K562 (cell line): Measurements from ENCODE around the gene TLX3. TPM values are rescaled to one million over a fixed set of nuclear protein-coding genes. Genes with fewer than 3 reads are reported as not detected.

Experiments used
- ATAC-seq: fragments of 200-7000 bp; cut with Tn5 transposase; 3 replicates; pipeline ENCODE4 v1.9.1; 2020; ENCODE audit warnings: moderate library complexity
- BruUV-seq: library from RNA; stranded (reverse); fragments of 400-500 nt; replicated peaks from 2 replicates; lab custom pipeline; 2021; lab: Mats Ljungman, UMichigan
- CTCF ChIA-PET: fragments of 300-600 bp; formaldehyde crosslinking; extraction: SDS; loops from one replicate; lab custom pipeline; 2021; ENCODE audit warnings: low intra/inter-chr PET ratio; lab: Yijun Ruan, JAX
- POLR2A ChIA-PET: fragments of 300-600, 350-650 bp; sonication (Branson Sonifier 250); formaldehyde crosslinking; extraction: SDS; loops from one replicate; lab custom pipeline; 2021; ENCODE audit warnings: antibody characterized with exemption, inconsistent platforms; lab: Yijun Ruan, JAX
- DNase-seq, 4 experiments: peaks; one replicate each; pipeline versions ENCODE4 v3.0.0 to v3.0.0-alpha.2; 2011 to 2018; ENCODE audit warnings: low spot score in 3 of 4, mixed read lengths in 3 of 4; ENCODE audit errors: extremely low read depth in 1 of 4
- FAIRE-seq: peaks from 2 replicates; lab custom pipeline; 2011; peaks lifted over from hg19 to GRCh38; lab: Jason Lieb, UNC
- H2AFZ ChIP-seq: 2 replicates; pipeline ENCODE4 v1.6.0; 2011; ENCODE audit warnings: low read depth, low read length, control low read depth, inconsistent platforms
- H3K27ac ChIP-seq: fragments of 200-600 bp; 3 replicates; pipeline ENCODE4 v1.8.0; 2011; ENCODE audit warnings: low read depth, mild to moderate bottlenecking, control low read depth, inconsistent platforms, low read length, moderate library complexity, mixed read lengths; ENCODE audit errors: extremely low read depth
- H3K27me3 ChIP-seq, 2 experiments: fragments of 300-600 bp in 1 of 2; 2 replicates in 1 of 2; 3 replicates in 1 of 2; pipeline versions ENCODE4 v1.6.0 to v1.8.0; 2011; ENCODE audit warnings: inconsistent platforms in 2 of 2, low read length in 2 of 2, mild to moderate bottlenecking in 1 of 2, mixed read lengths in 1 of 2, moderate library complexity in 1 of 2; ENCODE audit not compliant: control insufficient read depth in 2 of 2, insufficient read depth in 2 of 2
- H3K36me3 ChIP-seq: fragments of 300-600 bp; 3 replicates; pipeline ENCODE4 v1.8.0; 2011; ENCODE audit warnings: mild to moderate bottlenecking, low read length, inconsistent platforms; ENCODE audit not compliant: control insufficient read depth, insufficient read depth
- H3K4me1 ChIP-seq, 2 experiments: fragments of 200-600 bp in 1 of 2; replicated peaks in 1 of 2; 2 replicates in 1 of 2; 3 replicates in 1 of 2; pipeline versions ENCODE4 v1.5.1 to v1.8.0; 2011; ENCODE audit warnings: inconsistent platforms in 2 of 2, low read length in 2 of 2, mild to moderate bottlenecking in 1 of 2, mixed read lengths in 1 of 2, moderate library complexity in 1 of 2; ENCODE audit not compliant: control insufficient read depth in 2 of 2, insufficient read depth in 2 of 2
- H3K4me2 ChIP-seq: 2 replicates; pipeline ENCODE4 v1.6.1; 2011; ENCODE audit warnings: low read length, control low read depth, inconsistent platforms, mixed read lengths; ENCODE audit not compliant: insufficient read depth
- H3K4me3 ChIP-seq: fragments of 200-600 bp; sonication (generic), shearing (Covaris generic); 2 replicates; pipeline ENCODE4 v1.5.1; 2016; ENCODE audit warnings: control low read depth, inconsistent platforms
- H3K79me2 ChIP-seq: fragments of 200-600 bp; 3 replicates; pipeline ENCODE4 v1.8.0; 2011; ENCODE audit warnings: low read length, inconsistent platforms; ENCODE audit not compliant: control insufficient read depth, insufficient read depth
- H3K9ac ChIP-seq, 2 experiments: 2 replicates each; pipeline versions ENCODE4 v1.6.0 to v1.6.1; 2011; ENCODE audit warnings: low read depth in 2 of 2, low read length in 2 of 2, control low read depth in 1 of 2, inconsistent platforms in 1 of 2, mild to moderate bottlenecking in 1 of 2, mixed read lengths in 1 of 2; ENCODE audit not compliant: insufficient read depth in 1 of 2
- H3K9me1 ChIP-seq: one replicate; pipeline ENCODE4 v1.6.0; 2011; ENCODE audit warnings: inconsistent platforms, mild to moderate bottlenecking, low read length, moderate library complexity; ENCODE audit not compliant: control insufficient read depth, insufficient read depth
- H3K9me3 ChIP-seq: replicated peaks from 2 replicates; pipeline ENCODE4 v1.5.1; 2011; ENCODE audit warnings: low read depth, low read length, inconsistent platforms; ENCODE audit not compliant: control insufficient read depth, insufficient read depth
- H4K20me1 ChIP-seq: replicated peaks from 2 replicates; pipeline ENCODE4 v1.6.1; 2011; ENCODE audit warnings: low read length, inconsistent platforms, mixed read lengths; ENCODE audit not compliant: control insufficient read depth, insufficient read depth
- BACH1 ChIP-seq: fragments of 200-800 bp; sonication (Bioruptor generic); IDR thresholded peaks from 2 replicates; pipeline ENCODE4 v1.6.1; 2016; ENCODE audit warnings: missing genetic modification characterization, missing compliant biosample characterization
- KAT8 ChIP-seq: fragments of 450-650 bp; IDR thresholded peaks from 2 replicates; pipeline ENCODE4 v1.6.1; 2016; ENCODE audit warnings: low read depth, mild to moderate bottlenecking
- KHSRP ChIP-seq: fragments of 450-650 bp; IDR thresholded peaks from 2 replicates; pipeline ENCODE4 v1.6.1; 2017
- MTA1 ChIP-seq: fragments of 450-650 bp; IDR thresholded peaks from 2 replicates; pipeline ENCODE4 v1.6.1; 2017; ENCODE audit warnings: borderline replicate concordance
- PHF20 ChIP-seq: fragments of 450-650 bp; IDR thresholded peaks from 2 replicates; pipeline ENCODE4 v1.6.1; 2018; ENCODE audit not compliant: partially characterized antibody
- RAD21 ChIP-seq, 2 experiments: fragments of 250-450 bp in 1 of 2; fragments of 450-650 bp in 1 of 2; sonication (Bioruptor Pico) in 1 of 2; formaldehyde crosslinking in 1 of 2; IDR thresholded peaks in 1 of 2; conservative IDR thresholded peaks in 1 of 2; 2 replicates each; pipeline versions ENCODE4 v1.4.0 to v1.8.0; 2020 to 2022; ENCODE audit warnings: mild to moderate bottlenecking in 2 of 2, moderate library complexity in 1 of 2
- RBM15 ChIP-seq: fragments of 200-400 bp; formaldehyde crosslinking; IDR thresholded peaks from 2 replicates; pipeline ENCODE4 v1.6.1; 2018; ENCODE audit warnings: mild to moderate bottlenecking, low read length, moderate library complexity; ENCODE audit not compliant: insufficient read depth
- SUPT5H ChIP-seq: fragments of 450-650 bp; IDR thresholded peaks from 2 replicates; pipeline ENCODE4 v1.6.1; 2016
- ZNF165 ChIP-seq: fragments of 250-450 bp; sonication (Bioruptor Pico); IDR thresholded peaks from 2 replicates; pipeline ENCODE4 v1.4.0; 2020; ENCODE audit warnings: borderline replicate concordance
- ZNF184 ChIP-seq: sonication (generic); formaldehyde crosslinking; IDR thresholded peaks from 2 replicates; pipeline ENCODE4 v1.5.0; 2020; ENCODE audit warnings: missing genetic modification reagents
- ZNF408 ChIP-seq: fragments of 250-450 bp; sonication (Bioruptor Pico); IDR thresholded peaks from 2 replicates; pipeline ENCODE4 v1.4.0; 2020; ENCODE audit warnings: low read depth, mild to moderate bottlenecking, moderate library complexity
- WGBS: fragments of 100-300 bp; shearing (Covaris generic); methylation state at CpG from one replicate; pipeline ENCODE4 v1.1.6; 2016; ENCODE audit warnings: low coverage, mixed read lengths; ENCODE audit not compliant: insufficient coverage; ENCODE audit errors: missing lambda C conversion rate; 5-methylcytosine and 5-hydroxymethylcytosine counted together
- in situ Hi-C: fragments of 300-500 bp; cut with MboI; formaldehyde crosslinking; loops from 4 replicates; pipeline ENCODE4 v1.15.0; 2018; ENCODE audit warnings: inconsistent platforms, mixed read lengths
- intact Hi-C: fragments of 100-400 bp; cut with micrococcal nuclease; formaldehyde crosslinking; loops from 2 replicates; pipeline ENCODE4 v1.14.2; 2022
- polyA plus RNA-seq, 8 experiments: library from polyadenylated mRNA; depleted of rRNA in 4 of 8; stranded (reverse) in 5 of 8; unstranded in 3 of 8; fragments of >200 nt; fragmentation: Nextera tagmentation in 2 of 8; fragmentation: Illumina TruSeq in 1 of 8; extraction: Ambion mirVana in 2 of 8; extraction: Trizol in 1 of 8; gene quantifications; 2 replicates each; pipeline versions ENCODE4 v1.2.1 to v1.2.3, GENCODE V29; 2011 to 2014; ENCODE audit warnings: inconsistent platforms in 1 of 8, missing spikeins in 1 of 8
- total RNA-seq, 7 experiments: library from RNA; depleted of rRNA in 6 of 7; stranded (reverse); fragments of >200 nt in 6 of 7; fragmentation: Illumina TruSeq in 2 of 7; extraction: Trizol in 2 of 7; gene quantifications; 2 replicates each; pipeline versions ENCODE4 v1.2.1 to v1.2.3, GENCODE V29; 2011 to 2021; ENCODE audit warnings: low replicate concordance in 1 of 7
- TF ChIP-seq, protein P1 (sequence below): fragments of 450-650 bp; formaldehyde crosslinking; conservative IDR thresholded peaks from 2 replicates; pipeline ENCODE4 v1.4.0; 2022; ENCODE audit warnings: mild to moderate bottlenecking, missing genetic modification characterization
- TF ChIP-seq, protein P2 (sequence below): sonication (generic); formaldehyde crosslinking; IDR thresholded peaks from 2 replicates; pipeline ENCODE4 v1.8.0; 2022; ENCODE audit warnings: mild to moderate bottlenecking, low read depth, missing genetic modification reagents

Gene TLX3
- total and polyA plus RNA-seq, 9 of the 15 experiments (the other 6 are each of a cell fraction or from before 2014, with no cell fraction given), result not detected

DNA sequence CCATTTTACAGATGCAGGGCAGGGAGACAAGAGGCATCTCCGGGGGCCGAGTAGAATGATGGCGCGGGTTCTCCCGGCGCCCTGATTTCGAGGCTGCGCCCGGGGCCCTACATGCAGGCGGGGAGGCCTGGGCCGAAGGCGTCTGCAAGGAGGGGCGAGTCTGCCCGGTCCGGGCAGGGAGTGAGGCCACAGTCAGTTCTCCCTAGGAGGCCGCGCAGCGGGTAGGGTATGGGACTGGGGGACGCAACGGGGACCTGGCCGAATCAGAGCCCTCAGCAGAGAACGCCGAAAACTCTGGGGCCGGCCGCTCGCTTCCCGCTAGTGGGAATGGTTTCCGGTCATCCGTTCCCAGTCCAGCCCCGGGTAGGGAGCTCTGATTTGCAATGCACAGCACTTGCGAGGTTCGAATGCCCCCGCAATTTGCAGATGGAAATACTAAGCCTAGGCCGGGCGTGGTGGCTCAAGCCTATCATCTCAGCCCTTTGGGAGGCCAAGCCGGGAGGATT lies 6.4 kb downstream of the TLX3 start:
- Histone ChIP-seq H3K9me3 (no peaks in the 10 kb centered on the region), H3K4me3 (no peak overlapping the region), H2AFZ (no peak overlapping the region), H3K9me1 (no peaks in the 10 kb centered on the region), H3K27me3 (peaks cover 7 to 60% of the 10 kb centered on the region in 2 experiments; a peak in 3 of 5 replicates), H3K9ac (no peak overlapping the region), H4K20me1 (no peaks in the 10 kb centered on the region), H3K4me1 (peaks cover 0 to 8% of the 10 kb centered on the region in 2 experiments; a peak in 2 of 5 replicates), H3K36me3 (no peaks in the 10 kb centered on the region), H3K79me2 (no peaks in the 10 kb centered on the region), H3K27ac (no peak overlapping the region), H3K4me2 (no peak overlapping the region)
- 17% methylated on average over 22 of the region's 36 CpGs for WGBS
- TF ChIP-seq PHF20 (no peak), BACH1 (no peak), MTA1 (no peak), SUPT5H (no peak), ZNF184 (CRISPR knock-in tag) (no peak), KAT8 (no peak)
- POLR2A ChIA-PET, result interaction anchor here (0.6 kb wide), 1 partner anchor 785 kb away, joined by 3 read pairs; no protein-coding TSS in a partner anchor
- no peak for ATAC-seq
- BruUV-seq, result no TSS peak
- CTCF ChIA-PET, result no interaction called here
- FAIRE-seq, result no peak
- in situ Hi-C loops, result no loop called here
- intact Hi-C loops, result no loop called here
- no peak for DNase-seq

DNA sequence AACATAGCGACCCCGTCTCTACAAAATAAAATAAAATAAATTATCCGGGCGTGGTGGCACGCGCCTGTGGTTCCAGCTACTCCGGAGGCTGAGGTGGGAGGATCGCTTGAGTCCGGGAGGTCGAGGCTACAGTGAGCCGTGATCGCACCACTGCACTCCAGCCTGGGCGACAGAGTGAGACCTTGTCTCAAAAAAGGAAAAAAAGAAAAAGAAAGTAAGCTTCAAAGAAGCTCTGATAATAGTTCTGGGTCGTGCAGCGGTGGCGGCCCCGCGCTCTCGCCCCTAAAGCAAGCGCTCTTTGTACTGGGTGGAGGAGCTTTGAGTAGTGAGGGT lies 6.8 kb downstream of the TLX3 start:
- Histone ChIP-seq H3K9ac (no peak overlapping the region), H4K20me1 (no peaks in the 10 kb centered on the region), H3K27ac (no peak overlapping the region), H2AFZ (no peak overlapping the region), H3K27me3 (peaks cover 7 to 60% of the 10 kb centered on the region in 2 experiments; a peak in 3 of 5 replicates), H3K4me1 (peaks cover 0 to 8% of the 10 kb centered on the region in 2 experiments; a peak in 2 of 5 replicates), H3K4me3 (no peak overlapping the region), H3K79me2 (no peaks in the 10 kb centered on the region), H3K9me1 (no peaks in the 10 kb centered on the region), H3K9me3 (no peaks in the 10 kb centered on the region), H3K4me2 (no peak overlapping the region), H3K36me3 (no peaks in the 10 kb centered on the region)
- in situ Hi-C loops (no loop called here), intact Hi-C loops (no loop called here)
- ATAC-seq (no peak), FAIRE-seq (no peak), DNase-seq (no peak)
- ChIA-PET POLR2A (interaction anchor here (0.6 kb wide), 1 partner anchor 786 kb away, joined by 3 read pairs; no protein-coding TSS in a partner anchor), CTCF (no interaction called here)
- 13% methylated on average over 16 of the region's 20 CpGs for WGBS
- no TSS peak for BruUV-seq
- no peak for TF ChIP-seq KHSRP
- TF ChIP-seq, protein P1, sequence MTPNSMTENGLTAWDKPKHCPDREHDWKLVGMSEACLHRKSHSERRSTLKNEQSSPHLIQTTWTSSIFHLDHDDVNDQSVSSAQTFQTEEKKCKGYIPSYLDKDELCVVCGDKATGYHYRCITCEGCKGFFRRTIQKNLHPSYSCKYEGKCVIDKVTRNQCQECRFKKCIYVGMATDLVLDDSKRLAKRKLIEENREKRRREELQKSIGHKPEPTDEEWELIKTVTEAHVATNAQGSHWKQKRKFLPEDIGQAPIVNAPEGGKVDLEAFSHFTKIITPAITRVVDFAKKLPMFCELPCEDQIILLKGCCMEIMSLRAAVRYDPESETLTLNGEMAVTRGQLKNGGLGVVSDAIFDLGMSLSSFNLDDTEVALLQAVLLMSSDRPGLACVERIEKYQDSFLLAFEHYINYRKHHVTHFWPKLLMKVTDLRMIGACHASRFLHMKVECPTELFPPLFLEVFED, result no peak
- no peak for TF ChIP-seq RBM15
- no peak for TF ChIP-seq ZNF165 (CRISPR knock-in tag)
- TF ChIP-seq ZNF408 (CRISPR knock-in tag), result no peak
- TF ChIP-seq, protein P2, sequence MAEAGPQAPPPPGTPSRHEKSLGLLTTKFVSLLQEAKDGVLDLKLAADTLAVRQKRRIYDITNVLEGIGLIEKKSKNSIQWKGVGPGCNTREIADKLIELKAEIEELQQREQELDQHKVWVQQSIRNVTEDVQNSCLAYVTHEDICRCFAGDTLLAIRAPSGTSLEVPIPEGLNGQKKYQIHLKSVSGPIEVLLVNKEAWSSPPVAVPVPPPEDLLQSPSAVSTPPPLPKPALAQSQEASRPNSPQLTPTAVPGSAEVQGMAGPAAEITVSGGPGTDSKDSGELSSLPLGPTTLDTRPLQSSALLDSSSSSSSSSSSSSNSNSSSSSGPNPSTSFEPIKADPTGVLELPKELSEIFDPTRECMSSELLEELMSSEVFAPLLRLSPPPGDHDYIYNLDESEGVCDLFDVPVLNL, result no peak
- no peak for TF ChIP-seq RAD21 (CRISPR knock-in tag; conservative IDR thresholded peaks at IDR 0.05 in 1 of 2, IDR thresholded peaks at IDR 0.05 in 1 of 2)
